A549 (cell line): ENCODE data around the gene KARS1. TPM values are rescaled to one million over a fixed set of nuclear protein-coding genes. Genes with fewer than 3 reads are reported as not detected.

Experiments
- ATAC-seq, 2 experiments: fragments of 200-7000 bp in 1 of 2; fragments of >200 bp in 1 of 2; cut with Nextera tagmentation in 1 of 2; cut with Tn5 transposase in 1 of 2; 3 replicates each; pipeline versions ENCODE4 v1.8.0 to v1.9.1; 2018 to 2020; ENCODE audit warnings: mild to moderate bottlenecking in 1 of 2, moderate library complexity in 1 of 2
- CTCF ChIA-PET: fragments of 300-600 bp; sonication (Branson Sonifier 250); formaldehyde crosslinking; extraction: SDS; loops from one replicate; lab custom pipeline; 2021; ENCODE audit warnings: antibody characterized with exemption, inconsistent platforms; lab: Yijun Ruan, JAX
- POLR2A ChIA-PET: fragments of 350-600 bp; formaldehyde crosslinking; extraction: SDS; loops from one replicate; lab custom pipeline; 2021; ENCODE audit warnings: antibody characterized with exemption, inconsistent platforms; lab: Yijun Ruan, JAX
- DNase-seq, 2 experiments: peaks; one replicate each; pipeline versions ENCODE4 v3.0.0 to v3.0.0-alpha.2; 2011 to 2016; ENCODE audit warnings: low read depth in 1 of 2, low spot score in 1 of 2
- FAIRE-seq: peaks from 2 replicates; lab custom pipeline; 2011; peaks lifted over from hg19 to GRCh38; lab: Jason Lieb, UNC
- H3K27ac ChIP-seq, 2 experiments: fragments of >200 bp; sonication (Bioruptor Twin); formaldehyde crosslinking; 3 replicates each; pipeline ENCODE4 v1.5.1; 2016 to 2017
- H3K4me1 ChIP-seq: fragments of >200 bp; sonication (Bioruptor Twin); formaldehyde crosslinking; 3 replicates; pipeline ENCODE4 v1.6.1; 2016
- H3K4me2 ChIP-seq: fragments of >200 bp; sonication (Bioruptor Twin); formaldehyde crosslinking; 3 replicates; pipeline ENCODE4 v1.6.1; 2016
- H3K4me3 ChIP-seq: fragments of >200 bp; sonication (Bioruptor Twin); formaldehyde crosslinking; 3 replicates; pipeline ENCODE4 v1.5.1; 2016
- H3K9me3 ChIP-seq: fragments of >200 bp; sonication (Bioruptor Twin); formaldehyde crosslinking; 3 replicates; pipeline ENCODE4 v1.6.1; 2016
- BCL3 ChIP-seq: fragments of >200 bp; sonication (Bioruptor Twin); formaldehyde crosslinking; IDR thresholded peaks from 3 replicates; pipeline ENCODE4 v1.6.1; 2016
- CHD2 ChIP-seq: fragments of 150-350 bp; IDR thresholded peaks from 2 replicates; pipeline ENCODE4 v1.6.1; 2014; ENCODE audit warnings: low read length; ENCODE audit not compliant: partially characterized antibody
- CHD4 ChIP-seq: fragments of 200-600 bp; sonication (generic); IDR thresholded peaks from 2 replicates; pipeline ENCODE4 v1.6.1; 2016; ENCODE audit warnings: antibody characterized with exemption, mild to moderate bottlenecking, borderline replicate concordance
- CTCF ChIP-seq: fragments of >200 bp; sonication (Bioruptor Twin); formaldehyde crosslinking; IDR thresholded peaks from 3 replicates; pipeline ENCODE4 v1.5.1; 2016
- E2F6 ChIP-seq: IDR thresholded peaks from 2 replicates; pipeline ENCODE4 v1.6.1; 2012; ENCODE audit warnings: low read depth, borderline replicate concordance
- EP300 ChIP-seq, 2 experiments: fragments of >200 bp; sonication (Bioruptor Twin); formaldehyde crosslinking; IDR thresholded peaks; 2 replicates in 1 of 2; 3 replicates in 1 of 2; pipeline ENCODE4 v1.6.1; 2016 to 2017
- GATA3 ChIP-seq: IDR thresholded peaks from 2 replicates; pipeline ENCODE4 v1.6.1; 2012; ENCODE audit warnings: borderline replicate concordance
- HEYL ChIP-seq: fragments of 250-450 bp; sonication (Bioruptor Pico); IDR thresholded peaks from 2 replicates; pipeline ENCODE4 v1.8.0; 2021; ENCODE audit warnings: mild to moderate bottlenecking, moderate library complexity
- JUNB ChIP-seq: fragments of >200 bp; sonication (Bioruptor Twin); formaldehyde crosslinking; IDR thresholded peaks from 2 replicates; pipeline ENCODE4 v1.6.1; 2016
- KDM1A ChIP-seq: fragments of 200-600 bp; sonication (generic); IDR thresholded peaks from 2 replicates; pipeline ENCODE4 v1.6.1; 2016; ENCODE audit warnings: low read depth, mild to moderate bottlenecking
- NPAS2 ChIP-seq: fragments of 250-450 bp; sonication (Bioruptor Pico); IDR thresholded peaks from 2 replicates; pipeline ENCODE4 v1.8.0; 2022; ENCODE audit warnings: mild to moderate bottlenecking, moderate library complexity, borderline replicate concordance
- PHF8 ChIP-seq: fragments of 200-600 bp; sonication (generic); IDR thresholded peaks from 2 replicates; pipeline ENCODE4 v1.6.1; 2016; ENCODE audit warnings: low read depth, mild to moderate bottlenecking, antibody characterized with exemption, moderate library complexity, borderline replicate concordance
- POLR2AphosphoS2 ChIP-seq: conservative IDR thresholded peaks from 2 replicates; pipeline ENCODE4 v1.6.1; 2012; ENCODE audit warnings: low read length, improper control_type of control experiment, inconsistent platforms
- RARB ChIP-seq: fragments of 250-450 bp; sonication (Bioruptor Pico); IDR thresholded peaks from 2 replicates; pipeline ENCODE4 v1.8.0; 2021; ENCODE audit warnings: mild to moderate bottlenecking, moderate library complexity
- RCOR1 ChIP-seq: fragments of 150-350 bp; IDR thresholded peaks from 2 replicates; pipeline ENCODE4 v1.6.1; 2014; ENCODE audit warnings: antibody characterized with exemption, low read length, low read depth
- REST ChIP-seq: fragments of 200-600 bp; sonication (generic); IDR thresholded peaks from 2 replicates; pipeline ENCODE4 v1.6.1; 2016; ENCODE audit warnings: antibody characterized with exemption, mild to moderate bottlenecking, moderate library complexity
- RFX5 ChIP-seq: fragments of 450-650 bp; IDR thresholded peaks from 2 replicates; pipeline ENCODE4 v1.7.1; 2014; ENCODE audit warnings: antibody characterized with exemption, mild to moderate bottlenecking, moderate library complexity
- RNF2 ChIP-seq: fragments of 200-600 bp; sonication (generic); IDR thresholded peaks from 2 replicates; pipeline ENCODE4 v1.6.1; 2016; ENCODE audit warnings: low read depth, mild to moderate bottlenecking, antibody characterized with exemption, moderate library complexity, borderline replicate concordance
- SMC3 ChIP-seq: fragments of >200 bp; sonication (Bioruptor Twin); formaldehyde crosslinking; IDR thresholded peaks from 3 replicates; pipeline ENCODE4 v1.6.1; 2018; ENCODE audit warnings: inconsistent platforms
- USF2 ChIP-seq: fragments of 450-650 bp; IDR thresholded peaks from 2 replicates; pipeline ENCODE4 v1.6.1; 2014; ENCODE audit warnings: antibody characterized with exemption
- WGBS: methylation state at CpG from one replicate; pipeline ENCODE4 v1.1.6; 2017; ENCODE audit errors: missing lambda C conversion rate; 5-methylcytosine and 5-hydroxymethylcytosine counted together
- polyA plus RNA-seq, 4 experiments: library from polyadenylated mRNA; depleted of rRNA in 3 of 4; stranded (reverse); fragments of >200 nt; fragmentation: RNase III in 1 of 4; extraction: RNeasy Plus Mini Kit Qiagen cat#74134 plus additional on column Dnase treatment in 1 of 4; gene quantifications; 2 replicates in 3 of 4; 3 replicates in 1 of 4; pipeline ENCODE4 v1.2.3, GENCODE V29; 2011 to 2017

The KARS1 gene
- polyA plus RNA-seq, 2 of the 4 experiments (the other 2 are of a cell fraction) = 146 to 211 TPM

GRCh38 chr16:75615619-75616018 is 31.8 kb downstream of the KARS1 start:
- Histone ChIP-seq H3K9me3 (no peaks in the 10 kb centered on the region), H3K4me3 (no peak overlapping the region), H3K4me1 (0 out of 3 replicates have a peak, but pooled peaks cover 6% of the 10 kb centered on the region), H3K27ac (no peak overlapping the region), H3K4me2 (no peak overlapping the region)
- 93% methylated on average over 2 of the region's 2 CpGs for WGBS
- TF ChIP-seq KDM1A (no peak), SMC3 (no peak), PHF8 (no peak), CTCF (no peak), POLR2AphosphoS2 (no peak), HEYL (no peak), USF2 (no peak), EP300 (IDR thresholded peaks at IDR 0.05) (no peak), E2F6 (no peak), CHD4 (no peak), JUNB (no peak), CHD2 (no peak), RCOR1 (no peak), RNF2 (no peak), NPAS2 (CRISPR knock-in tag) (no peak), RFX5 (no peak), BCL3 (no peak), GATA3 (no peak), RARB (CRISPR knock-in tag) (no peak)
- CTCF ChIA-PET = interaction anchor here (0.9 to 1.1 kb wide), 2 partner anchors 9 to 16 kb away, joined by 3 read pairs; no protein-coding TSS in a partner anchor
- DNase-seq (no peak), ATAC-seq (no peak), FAIRE-seq (no peak)
- POLR2A ChIA-PET = interaction anchor here (0.6 to 0.7 kb wide), 2 partner anchors 8 to 32 kb away, joined by 3 to 6 read pairs; partner anchors contain the start of genes ADAT1, KARS1 and TERF2IP

GRCh38 chr16:75614066-75614897 is 33.2 kb downstream of the KARS1 start:
- ATAC-seq (peak in 1 of 2 experiments; percentile 57; a peak in 2 of 6 replicates), FAIRE-seq (no peak), DNase-seq (no peak)
- ChIA-PET POLR2A (interaction anchor here (0.8 kb wide), 1 partner anchor 9 kb away, joined by 3 read pairs; the partner anchor contains the start of gene ADAT1), CTCF (interaction anchor here (1.1 kb wide), 2 partner anchors 93 to 142 kb away, joined by 3 read pairs; no protein-coding TSS in a partner anchor)
- Histone ChIP-seq H3K4me3 (no peak overlapping the region), H3K4me1 (0 out of 3 replicates have a peak, but pooled peaks cover 6% of the 10 kb centered on the region), H3K4me2 (no peak overlapping the region), H3K27ac (no peak overlapping the region), H3K9me3 (no peaks in the 10 kb centered on the region)
- TF ChIP-seq REST (no peak), JUNB (no peak), POLR2AphosphoS2 (no peak)
- 93% methylated on average over 4 of the region's 4 CpGs for WGBS
